ENCODE measurements around the gene TRIM66. TPM values are rescaled to one million over a fixed set of nuclear protein-coding genes. Genes with fewer than 3 reads are reported as not detected.

TRIM66 gene
- total RNA-seq, 2 experiments from 2014 or later, result 4.4 to 19.0 TPM

- no peak overlapping the region for H3K4me2 ChIP-seq (ENCODE audit: low read length)
- ChIA-PET CTCF (ENCODE audit: unreplicated experiment) (no interaction called here), POLR2A (no interaction called here)
Observed at GRCh38 chr11:8612522-8612921, 69.9 kb downstream of the TRIM66 start.

GRCh38 chr11:8610532-8611116, 71.8 kb downstream of the TRIM66 start:
- Histone ChIP-seq H3K27ac (ENCODE audit: low read depth, low read length, poor library complexity, severe bottlenecking) (no peak overlapping the region), H3K36me3 (ENCODE audit: insufficient read depth, low read length) (peaks cover 3% of the 10 kb centered on the region; the same call in 1 of the 2 replicates), H3K4me2 (ENCODE audit: low read length) (no peak overlapping the region), H3K79me2 (ENCODE audit: insufficient read depth, low read depth, low read length) (no peaks in the 10 kb centered on the region), H3K9me2 (ENCODE audit: insufficient read depth, low read length) (no peaks in the 10 kb centered on the region), H3K4me3 (ENCODE audit: low read depth, low read length, poor library complexity, severe bottlenecking) (no peak overlapping the region), H3K9me3 (ENCODE audit: low read length) (no peaks in the 10 kb centered on the region), H2AFZ (ENCODE audit: low read length) (no peak overlapping the region), H4K20me1 (ENCODE audit: insufficient read depth, low read length) (no peaks in the 10 kb centered on the region), H3K4me1 (ENCODE audit: insufficient read depth, low read length, poor library complexity, severe bottlenecking) (no peaks in the 10 kb centered on the region)
- no peak for TF ChIP-seq EZH2phosphoT487 (IDR thresholded peaks at IDR 0.05; ENCODE audit: borderline replicate concordance, low read depth, low read length)
- DNase-seq (ENCODE audit: low spot score), result peak; percentile 3
- POLR2A ChIA-PET, result interaction anchor here (0.7 kb wide), 3 partner anchors 9 to 942 kb away, joined by 3 read pairs; no protein-coding TSS in a partner anchor
- intact Hi-C loops (cut with micrococcal nuclease; ENCODE audit: unreplicated experiment), result no loop called here
- CTCF ChIA-PET (ENCODE audit: unreplicated experiment), result no interaction called here
- BruUV-seq (replicated peaks), result no TSS peak

More at GRCh38 chr11:8612522-8612921, 69.9 kb downstream of the TRIM66 start:
- Histone ChIP-seq H3K79me2 (ENCODE audit: insufficient read depth, low read depth, low read length) (no peaks in the 10 kb centered on the region), H3K36me3 (ENCODE audit: insufficient read depth, low read length) (peaks cover 13% of the 10 kb centered on the region), H3K4me1 (ENCODE audit: insufficient read depth, low read length, poor library complexity, severe bottlenecking) (no peaks in the 10 kb centered on the region), H3K9me2 (ENCODE audit: insufficient read depth, low read length) (no peaks in the 10 kb centered on the region), H4K20me1 (ENCODE audit: insufficient read depth, low read length) (no peaks in the 10 kb centered on the region), H3K27ac (ENCODE audit: low read depth, low read length, poor library complexity, severe bottlenecking) (no peak overlapping the region), H2AFZ (ENCODE audit: low read length) (no peak overlapping the region), H3K9me3 (ENCODE audit: low read length) (no peaks in the 10 kb centered on the region), H3K4me3 (ENCODE audit: low read depth, low read length, poor library complexity, severe bottlenecking) (no peak overlapping the region)
- DNase-seq (ENCODE audit: low spot score), result no peak
- intact Hi-C loops (cut with micrococcal nuclease; ENCODE audit: unreplicated experiment), result no loop called here
- TF ChIP-seq EZH2phosphoT487 (IDR thresholded peaks at IDR 0.05; ENCODE audit: borderline replicate concordance, low read depth, low read length), result no peak
- TF ChIP-seq CTCF (conservative IDR thresholded peaks at IDR 0.05; ENCODE audit: low read length), result no peak
- BruUV-seq (replicated peaks), result no TSS peak

- intact Hi-C loops (cut with micrococcal nuclease; ENCODE audit: unreplicated experiment), result no loop called here
- Histone ChIP-seq H3K4me2 (ENCODE audit: low read length) (no peak overlapping the region), H3K9me2 (ENCODE audit: insufficient read depth, low read length) (no peaks in the 10 kb centered on the region), H3K4me1 (ENCODE audit: insufficient read depth, low read length, poor library complexity, severe bottlenecking) (no peaks in the 10 kb centered on the region), H3K36me3 (ENCODE audit: insufficient read depth, low read length) (no peaks in the 10 kb centered on the region), H3K9me3 (ENCODE audit: low read length) (no peaks in the 10 kb centered on the region), H3K4me3 (ENCODE audit: low read depth, low read length, poor library complexity, severe bottlenecking) (no peak overlapping the region), H4K20me1 (ENCODE audit: insufficient read depth, low read length) (no peaks in the 10 kb centered on the region), H2AFZ (ENCODE audit: low read length) (no peak overlapping the region), H3K27ac (ENCODE audit: low read depth, low read length, poor library complexity, severe bottlenecking) (no peak overlapping the region), H3K79me2 (ENCODE audit: insufficient read depth, low read depth, low read length) (no peaks in the 10 kb centered on the region)
- TF ChIP-seq EZH2phosphoT487 (IDR thresholded peaks at IDR 0.05; ENCODE audit: borderline replicate concordance, low read depth, low read length), result no peak
- TF ChIP-seq CTCF (conservative IDR thresholded peaks at IDR 0.05; ENCODE audit: low read length), result no peak
- DNase-seq (ENCODE audit: low spot score), result no peak
- CTCF ChIA-PET (ENCODE audit: unreplicated experiment), result no interaction called here
- POLR2A ChIA-PET, result no interaction called here
- no TSS peak for BruUV-seq (replicated peaks)
Observed at GRCh38 chr11:8608652-8609051, 73.8 kb downstream of the TRIM66 start.
